GM23338 (cell line): Measurements from ENCODE around the gene SMURF2. TPM values are rescaled to one million over a fixed set of nuclear protein-coding genes. Genes with fewer than 3 reads are reported as not detected.

Experiments used
- ATAC-seq: fragments of 200-7000 bp; cut with Tn5 transposase; 3 replicates; pipeline ENCODE4 v1.9.1; 2020
- DNase-seq: peaks from one replicate; pipeline ENCODE4 v3.0.0-alpha.2; 2015; ENCODE audit warnings: low spot score
- H2AFZ ChIP-seq: fragments of 200-600 bp; sonication (generic); 2 replicates; pipeline ENCODE4 v1.8.0; 2016; ENCODE audit warnings: antibody characterized with exemption, mild to moderate bottlenecking, moderate library complexity
- H3F3A ChIP-seq: fragments of 200-600 bp; sonication (generic); replicated peaks from 2 replicates; pipeline ENCODE4 v1.8.0; 2017; ENCODE audit warnings: antibody characterized with exemption, mixed run types, low read depth
- H3K27ac ChIP-seq: fragments of 200-600 bp; sonication (generic); 2 replicates; pipeline ENCODE4 v1.6.1; 2016; ENCODE audit warnings: low read depth
- H3K27me3 ChIP-seq: fragments of 200-600 bp; sonication (generic); 2 replicates; pipeline ENCODE4 v1.8.0; 2016; ENCODE audit warnings: mild to moderate bottlenecking, mixed run types, moderate library complexity; ENCODE audit not compliant: insufficient read depth
- H3K36me3 ChIP-seq: fragments of 200-600 bp; sonication (generic); 2 replicates; pipeline ENCODE4 v1.8.0; 2016; ENCODE audit warnings: mild to moderate bottlenecking; ENCODE audit not compliant: insufficient read depth
- H3K4me1 ChIP-seq: fragments of 200-600 bp; sonication (generic); 2 replicates; pipeline ENCODE4 v1.8.0; 2016; ENCODE audit warnings: mild to moderate bottlenecking, moderate library complexity; ENCODE audit not compliant: insufficient read depth
- H3K4me2 ChIP-seq: fragments of 200-600 bp; sonication (generic); 2 replicates; pipeline ENCODE4 v1.7.1; 2017; ENCODE audit warnings: mixed run types
- H3K4me3 ChIP-seq: fragments of 200-600 bp; sonication (generic); 2 replicates; pipeline ENCODE4 v1.6.1; 2016; ENCODE audit warnings: mixed run types
- H3K79me2 ChIP-seq: fragments of 200-600 bp; sonication (generic); replicated peaks from 2 replicates; pipeline ENCODE4 v1.8.0; 2017; ENCODE audit warnings: mild to moderate bottlenecking; ENCODE audit not compliant: insufficient read depth
- H3K9me2 ChIP-seq: fragments of 200-600 bp; sonication (generic); 2 replicates; pipeline ENCODE4 v1.8.0; 2017; ENCODE audit not compliant: insufficient read depth
- H4K20me1 ChIP-seq: fragments of 200-600 bp; sonication (generic); replicated peaks from 2 replicates; pipeline ENCODE4 v1.8.0; 2017; ENCODE audit warnings: mild to moderate bottlenecking; ENCODE audit not compliant: insufficient read depth
- H3K27ac Mint-ChIP-seq: 2 replicates; pipeline ENCODE4 v1.8.0; 2020; ENCODE audit warnings: inconsistent platforms, mild to moderate bottlenecking, moderate library complexity, mixed read lengths
- H3K27me3 Mint-ChIP-seq: 3 replicates; pipeline ENCODE4 v1.8.0; 2022; ENCODE audit warnings: low read depth, mild to moderate bottlenecking, moderate library complexity, mixed read lengths, inconsistent platforms; ENCODE audit not compliant: insufficient read depth, poor library complexity
- H3K36me3 Mint-ChIP-seq: 3 replicates; pipeline ENCODE4 v1.8.0; 2021; ENCODE audit warnings: low read depth, mild to moderate bottlenecking, inconsistent platforms, moderate library complexity, mixed read lengths
- H3K4me1 Mint-ChIP-seq: 3 replicates; pipeline ENCODE4 v1.8.0; 2020; ENCODE audit warnings: mild to moderate bottlenecking, inconsistent platforms, mixed read lengths
- H3K4me3 Mint-ChIP-seq: 3 replicates; pipeline ENCODE4 v1.8.0; 2021; ENCODE audit warnings: moderate library complexity, mild to moderate bottlenecking, inconsistent platforms, mixed read lengths
- H3K9me3 Mint-ChIP-seq: 3 replicates; pipeline ENCODE4 v1.8.0; 2020; ENCODE audit warnings: moderate library complexity, mild to moderate bottlenecking, inconsistent platforms, mixed read lengths
- CREB1 ChIP-seq: fragments of 250-450 bp; sonication (Bioruptor Pico); IDR thresholded peaks from 2 replicates; pipeline ENCODE4 v1.5.0; 2020; ENCODE audit warnings: low read depth, mild to moderate bottlenecking, moderate library complexity
- EZH2 ChIP-seq: fragments of 200-600 bp; sonication (generic); IDR thresholded peaks from one replicate; pipeline ENCODE4 v1.8.0; 2017; ENCODE audit warnings: antibody characterized with exemption, mild to moderate bottlenecking, low read depth; ENCODE audit not compliant: unreplicated experiment
- EZH2phosphoT487 ChIP-seq: fragments of 200-600 bp; sonication (generic); IDR thresholded peaks from one replicate; pipeline ENCODE4 v1.8.1; 2018; ENCODE audit warnings: antibody characterized with exemption; ENCODE audit not compliant: unreplicated experiment
- NANOG ChIP-seq: IDR thresholded peaks from 2 replicates; pipeline ENCODE4 v1.6.1; 2016; ENCODE audit warnings: antibody characterized with exemption, borderline replicate concordance
- POLR2AphosphoS5 ChIP-seq: IDR thresholded peaks from 2 replicates; pipeline ENCODE4 v1.6.1; 2016; ENCODE audit warnings: antibody characterized with exemption, low read depth
- REST ChIP-seq: IDR thresholded peaks from one replicate; pipeline ENCODE4 v1.6.1; 2018; ENCODE audit warnings: antibody characterized with exemption; ENCODE audit not compliant: unreplicated experiment
- STAT1 ChIP-seq: IDR thresholded peaks from one replicate; pipeline ENCODE4 v1.6.1; 2016; ENCODE audit warnings: antibody characterized with exemption; ENCODE audit not compliant: unreplicated experiment
- ZNF114 ChIP-seq: fragments of 250-450 bp; sonication (Bioruptor Pico); IDR thresholded peaks from 2 replicates; pipeline ENCODE4 v1.5.0; 2020; ENCODE audit warnings: mild to moderate bottlenecking, moderate library complexity
- ZNF462 ChIP-seq: fragments of 250-450 bp; sonication (Bioruptor Pico); IDR thresholded peaks from 2 replicates; pipeline ENCODE4 v1.5.0; 2020; ENCODE audit warnings: mild to moderate bottlenecking, moderate library complexity
- polyA plus RNA-seq: library from polyadenylated mRNA; unstranded; fragments of >200 nt; fragmentation: Nextera tagmentation; extraction: Ambion mirVana; gene quantifications from 2 replicates; pipeline ENCODE4 v1.2.1, GENCODE V29; 2016
- total RNA-seq: library from RNA; depleted of rRNA; stranded (reverse); fragments of >200 nt; shearing (Covaris generic); gene quantifications from 2 replicates; pipeline ENCODE4 v1.2.3, GENCODE V29; 2014

Gene SMURF2
- total and polyA plus RNA-seq, 2 experiments from 2014 or later, result 12.1 to 29.6 TPM

GRCh38 chr17:64551461-64551860 is 110.6 kb downstream of the SMURF2 start:
- Histone ChIP-seq H3K36me3 (peaks cover 5% of the 10 kb centered on the region), H3K79me2 (no peaks in the 10 kb centered on the region), H2AFZ (no peak overlapping the region), H3F3A (no peaks in the 10 kb centered on the region), H3K4me3 (no peak overlapping the region), H3K4me2 (no peak overlapping the region), H3K9me2 (no peaks in the 10 kb centered on the region), H3K27me3 (no peaks in the 10 kb centered on the region), H3K4me1 (peaks cover 18% of the 10 kb centered on the region), H3K27ac (no peak overlapping the region), H4K20me1 (no peaks in the 10 kb centered on the region)
- ATAC-seq (no peak), DNase-seq (no peak)
- Mint-ChIP-seq H3K27ac (no peak overlapping the region), H3K36me3 (peaks cover 14% of the 10 kb centered on the region; the same call in 2 of the 3 replicates), H3K4me1 (peaks cover 21% of the 10 kb centered on the region), H3K4me3 (no peak overlapping the region), H3K27me3 (peaks cover 2% of the 10 kb centered on the region), H3K9me3 (no peaks in the 10 kb centered on the region)
- no peak for TF ChIP-seq ZNF462 (CRISPR knock-in tag)
- no peak for TF ChIP-seq NANOG

- no peak overlapping the region for H2AFZ ChIP-seq
- H3K36me3 ChIP-seq, result peaks cover 9% of the 10 kb centered on the region
- H4K20me1 ChIP-seq, result no peaks in the 10 kb centered on the region
- Mint-ChIP-seq H3K27ac (peak overlapping the region; percentile 68; the same call in 1 of the 2 replicates), H3K36me3 (peaks cover 11% of the 10 kb centered on the region; the same call in 2 of the 3 replicates), H3K4me3 (no peak overlapping the region), H3K4me1 (peaks cover 26% of the 10 kb centered on the region), H3K27me3 (peaks cover 2% of the 10 kb centered on the region), H3K9me3 (no peaks in the 10 kb centered on the region)
- no peaks in the 10 kb centered on the region for H3K79me2 ChIP-seq
- H3F3A ChIP-seq, result no peaks in the 10 kb centered on the region
- peaks cover 11% of the 10 kb centered on the region for H3K4me1 ChIP-seq
- peak overlapping the region; percentile 57; the same call in 1 of the 2 replicates for H3K4me2 ChIP-seq
- H3K27me3 ChIP-seq, result no peaks in the 10 kb centered on the region
- H3K9me2 ChIP-seq, result no peaks in the 10 kb centered on the region
- DNase-seq, result peak; percentile 66
- peak; percentile 96 for ATAC-seq
- no peak overlapping the region for H3K4me3 ChIP-seq
- no peak overlapping the region for H3K27ac ChIP-seq
- TF ChIP-seq POLR2AphosphoS5 (no peak), STAT1 (no peak), REST (no peak), EZH2 (no peak), ZNF114 (CRISPR knock-in tag) (no peak), CREB1 (CRISPR knock-in tag) (no peak), EZH2phosphoT487 (no peak)
Measured at GRCh38 chr17:64547319-64547718, 114.8 kb downstream of the SMURF2 start.
